RWPE2 (cell line): Measurements from ENCODE around the gene OR7A17.

ENCODE experiments used
- ATAC-seq: fragments of 200-7000 bp; cut with Tn5 transposase; 3 replicates; pipeline ENCODE4 v1.9.1; 2021; ENCODE audit warnings: low read depth
- DNase-seq: peaks from one replicate; pipeline ENCODE4 v3.0.0-alpha.2; 2020; ENCODE audit warnings: low spot score
- H3K27ac ChIP-seq: fragments of 450-650 bp; 2 replicates; pipeline ENCODE4 v1.5.1; 2017; ENCODE audit warnings: mild to moderate bottlenecking; ENCODE audit not compliant: poor library complexity, severe bottlenecking
- H3K27me3 ChIP-seq: fragments of 250-450 bp; sonication (Bioruptor Pico); 2 replicates; pipeline ENCODE4 v1.5.1; 2021; ENCODE audit warnings: mild to moderate bottlenecking, moderate library complexity; ENCODE audit not compliant: insufficient read depth, poor library complexity, severe bottlenecking
- H3K36me3 ChIP-seq: fragments of 250-450 bp; sonication (Bioruptor Pico); 2 replicates; pipeline ENCODE4 v1.5.1; 2020; ENCODE audit warnings: low read depth, mild to moderate bottlenecking, moderate library complexity
- H3K4me1 ChIP-seq: fragments of 250-450 bp; sonication (Bioruptor Pico); 2 replicates; pipeline ENCODE4 v1.5.1; 2021; ENCODE audit warnings: mild to moderate bottlenecking, moderate library complexity; ENCODE audit not compliant: insufficient read depth, poor library complexity, severe bottlenecking
- H3K4me3 ChIP-seq: fragments of 250-450 bp; sonication (Bioruptor Pico); 2 replicates; pipeline ENCODE4 v1.5.1; 2021; ENCODE audit warnings: mild to moderate bottlenecking, moderate library complexity; ENCODE audit not compliant: severe bottlenecking
- H3K9me3 ChIP-seq: fragments of 250-450 bp; sonication (Bioruptor Pico); 2 replicates; pipeline ENCODE4 v1.5.1; 2021; ENCODE audit warnings: mild to moderate bottlenecking, moderate library complexity; ENCODE audit not compliant: severe bottlenecking
- TF ChIP-seq, protein P1 (sequence below): fragments of 450-650 bp; IDR thresholded peaks from one replicate; pipeline ENCODE4 v1.5.1; 2017; ENCODE audit warnings: mild to moderate bottlenecking, moderate library complexity; ENCODE audit not compliant: poor library complexity, severe bottlenecking

OR7A17 gene

DNA sequence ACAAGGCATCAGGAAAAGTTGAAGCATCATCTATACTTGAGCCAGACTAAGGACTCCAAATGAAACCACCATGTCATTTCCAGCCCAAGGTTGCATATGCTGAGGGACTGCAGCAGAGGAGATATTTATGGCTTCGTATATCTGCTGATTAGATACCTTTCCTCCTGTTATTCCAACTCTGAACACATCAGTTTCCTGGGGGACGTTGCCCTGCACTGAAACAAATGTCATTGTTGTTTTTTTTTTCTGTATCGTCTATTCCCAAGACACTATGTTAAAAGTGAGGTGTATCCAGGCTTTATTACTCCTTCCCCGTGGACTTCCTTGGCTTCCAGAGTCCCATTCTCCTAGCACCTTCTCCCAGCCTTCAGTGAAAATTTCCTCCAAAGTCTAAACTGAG lies at the start of gene OR7A17:
OR7A17 (minus strand) TSS at position 101 of the 400 bp plus-strand sequence. CDS start 4,777 bp downstream, outside the sequence.
- Histone ChIP-seq H3K27ac (no peak within 1 kb of the TSS), H3K36me3 (no peaks in the 10 kb centered on the region)

DNA sequence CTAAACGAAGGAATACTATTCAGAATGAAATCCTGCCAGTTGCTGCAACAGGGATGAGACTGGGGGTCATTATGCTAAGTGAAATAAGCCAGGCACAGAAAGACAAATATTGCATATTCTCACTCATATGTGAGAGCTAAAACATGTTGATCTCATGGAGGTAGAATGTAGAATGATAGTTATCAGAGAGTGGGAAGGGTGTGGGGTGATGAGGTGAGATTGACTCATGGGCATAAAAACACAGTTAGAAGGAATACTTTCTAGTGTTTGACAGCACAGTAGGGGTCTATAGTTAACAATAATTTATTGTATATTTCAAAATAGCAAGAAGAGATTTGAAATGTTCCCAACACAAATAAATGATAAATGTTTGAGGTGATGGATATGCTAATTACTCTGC lies 47.6 kb upstream of the OR7A17 start:
- Histone ChIP-seq H3K27me3 (peaks cover 3% of the 10 kb centered on the region), H3K4me3 (no peak overlapping the region), H3K9me3 (no peaks in the 10 kb centered on the region), H3K4me1 (no peaks in the 10 kb centered on the region), H3K36me3 (no peaks in the 10 kb centered on the region), H3K27ac (no peak overlapping the region)
- TF ChIP-seq, protein P1, sequence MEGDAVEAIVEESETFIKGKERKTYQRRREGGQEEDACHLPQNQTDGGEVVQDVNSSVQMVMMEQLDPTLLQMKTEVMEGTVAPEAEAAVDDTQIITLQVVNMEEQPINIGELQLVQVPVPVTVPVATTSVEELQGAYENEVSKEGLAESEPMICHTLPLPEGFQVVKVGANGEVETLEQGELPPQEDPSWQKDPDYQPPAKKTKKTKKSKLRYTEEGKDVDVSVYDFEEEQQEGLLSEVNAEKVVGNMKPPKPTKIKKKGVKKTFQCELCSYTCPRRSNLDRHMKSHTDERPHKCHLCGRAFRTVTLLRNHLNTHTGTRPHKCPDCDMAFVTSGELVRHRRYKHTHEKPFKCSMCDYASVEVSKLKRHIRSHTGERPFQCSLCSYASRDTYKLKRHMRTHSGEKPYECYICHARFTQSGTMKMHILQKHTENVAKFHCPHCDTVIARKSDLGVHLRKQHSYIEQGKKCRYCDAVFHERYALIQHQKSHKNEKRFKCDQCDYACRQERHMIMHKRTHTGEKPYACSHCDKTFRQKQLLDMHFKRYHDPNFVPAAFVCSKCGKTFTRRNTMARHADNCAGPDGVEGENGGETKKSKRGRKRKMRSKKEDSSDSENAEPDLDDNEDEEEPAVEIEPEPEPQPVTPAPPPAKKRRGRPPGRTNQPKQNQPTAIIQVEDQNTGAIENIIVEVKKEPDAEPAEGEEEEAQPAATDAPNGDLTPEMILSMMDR = no peak
- ATAC-seq = peak; percentile 21; the same call in 1 of the 3 replicates
- DNase-seq = no peak

More for the DNA sequence above, at the start of gene OR7A17:
- DNase-seq (no peak), ATAC-seq (no peak)
- Histone ChIP-seq H3K27me3 (peaks cover 20% of the 10 kb centered on the region), H3K4me1 (no peaks in the 10 kb centered on the region), H3K4me3 (no peak within 1 kb of the TSS), H3K9me3 (no peaks in the 10 kb centered on the region)
- TF ChIP-seq, protein P1 = no peak

DNA sequence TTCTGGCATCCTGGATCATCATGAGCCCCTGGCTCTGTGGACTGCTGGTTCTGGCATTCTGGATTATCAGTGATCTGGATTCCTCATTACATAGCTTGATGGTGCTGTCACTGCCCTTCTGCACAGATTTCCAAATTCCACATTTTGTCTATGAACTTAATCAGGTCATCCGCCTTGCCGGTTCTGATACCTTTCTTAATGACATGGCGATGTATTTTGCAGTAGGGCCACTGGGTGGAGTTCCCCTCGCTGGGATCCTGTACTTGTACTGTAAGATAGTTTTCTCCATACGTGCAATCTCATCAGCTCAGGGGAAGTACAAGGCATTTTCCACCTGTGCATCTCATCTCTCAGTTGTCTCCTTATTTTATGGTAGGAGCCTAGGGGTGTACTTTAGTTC lies 30.9 kb upstream of the OR7A17 start:
- ATAC-seq (no peak), DNase-seq (no peak)
- H3K27ac ChIP-seq = no peak overlapping the region
- no peaks in the 10 kb centered on the region for H3K27me3 ChIP-seq
- TF ChIP-seq, protein P1 = peak; percentile 21
- no peaks in the 10 kb centered on the region for H3K9me3 ChIP-seq
- no peaks in the 10 kb centered on the region for H3K4me1 ChIP-seq
- no peak overlapping the region for H3K4me3 ChIP-seq
- no peaks in the 10 kb centered on the region for H3K36me3 ChIP-seq

DNA sequence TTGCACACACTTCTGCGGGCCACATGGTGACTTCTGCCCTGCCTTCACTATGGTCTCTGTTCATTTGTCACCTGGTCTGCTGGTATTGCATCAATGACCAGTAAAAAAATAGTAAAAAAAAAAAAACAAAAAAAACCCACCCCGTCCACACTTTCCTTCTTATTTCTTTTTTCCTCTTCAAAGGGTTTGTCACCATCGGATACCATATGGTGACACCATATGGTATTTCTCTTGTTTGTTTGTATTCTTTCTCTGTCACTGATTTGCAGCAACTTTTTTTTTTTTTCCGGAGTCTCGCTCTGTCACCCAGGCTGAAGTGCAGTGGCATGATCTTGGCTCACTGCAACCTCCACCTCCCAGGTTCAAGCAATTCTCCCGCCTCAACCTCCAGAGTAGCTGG lies 29.2 kb upstream of the OR7A17 start:
- ATAC-seq = no peak
- no peak for DNase-seq
- Histone ChIP-seq H3K36me3 (no peaks in the 10 kb centered on the region), H3K4me3 (no peak overlapping the region), H3K4me1 (no peaks in the 10 kb centered on the region), H3K9me3 (no peaks in the 10 kb centered on the region), H3K27ac (no peak overlapping the region), H3K27me3 (no peaks in the 10 kb centered on the region)
- TF ChIP-seq, protein P1 = no peak

DNA sequence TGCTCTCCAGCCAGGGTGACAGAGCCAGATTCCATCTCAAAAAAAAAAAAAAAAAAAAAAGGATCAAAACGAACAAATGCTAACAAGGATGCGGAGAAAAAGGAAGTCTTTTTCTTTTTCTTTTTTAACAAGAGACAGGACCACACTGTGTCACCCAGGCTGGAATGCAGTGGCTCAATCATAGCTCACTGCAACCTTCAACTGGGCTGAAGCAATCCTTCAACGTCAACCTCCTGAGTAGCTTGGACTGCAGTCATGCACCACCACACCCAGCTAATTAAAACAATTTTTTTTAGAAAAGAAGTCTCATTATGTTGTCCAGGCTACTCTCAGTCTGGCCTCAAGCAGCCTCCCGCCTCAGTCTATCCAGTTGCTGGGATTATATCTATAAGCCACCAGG lies 20.8 kb upstream of the OR7A17 start:
- TF ChIP-seq, protein P1 = no peak
- Histone ChIP-seq H3K27ac (no peak overlapping the region), H3K4me3 (no peak overlapping the region), H3K36me3 (no peaks in the 10 kb centered on the region), H3K9me3 (no peaks in the 10 kb centered on the region), H3K4me1 (no peaks in the 10 kb centered on the region), H3K27me3 (no peaks in the 10 kb centered on the region)
- ATAC-seq = no peak
- no peak for DNase-seq
